HEK293 (cell line): ENCODE results near the gene ZNF519.

Experiments
- CTCF ChIA-PET: fragments of 350-600 bp; formaldehyde crosslinking; extraction: SDS; loops from one replicate; lab custom pipeline; 2021; ENCODE audit warnings: antibody characterized with exemption; lab: Yijun Ruan, JAX
- POLR2A ChIA-PET: fragments of 300-600 bp; formaldehyde crosslinking; extraction: SDS; loops from one replicate; lab custom pipeline; 2020; ENCODE audit warnings: antibody characterized with exemption, inconsistent platforms; lab: Yijun Ruan, JAX
- H3K27ac ChIP-seq: fragments of 200-500 bp; sonication (Bioruptor generic); 2 replicates; pipeline ENCODE4 v1.5.1; 2014; ENCODE audit warnings: low read depth, low read length, control low read depth, inconsistent platforms; ENCODE audit errors: extremely low read depth
- H3K36me3 ChIP-seq, 2 experiments: fragments of 200-500 bp in 1 of 2; sonication (Bioruptor generic) in 1 of 2; 1 replicate in 1 of 2; 2 replicates in 1 of 2; pipeline ENCODE4 v1.5.1; 2014 to 2017; ENCODE audit warnings: inconsistent platforms in 2 of 2, low read length in 2 of 2; ENCODE audit not compliant: control insufficient read depth in 2 of 2, insufficient read depth in 1 of 2
- H3K4me1 ChIP-seq: fragments of 200-500 bp; sonication (Bioruptor generic); 2 replicates; pipeline ENCODE4 v1.5.1; 2014; ENCODE audit warnings: mild to moderate bottlenecking, low read length, inconsistent platforms; ENCODE audit not compliant: control insufficient read depth, insufficient read depth
- H3K4me3 ChIP-seq: 2 replicates; pipeline ENCODE4 v1.5.1; 2011; ENCODE audit warnings: low read depth, mild to moderate bottlenecking, control low read depth, low read length, moderate library complexity
- H3K9me3 ChIP-seq: fragments of 200-500 bp; sonication (Bioruptor generic); 2 replicates; pipeline ENCODE4 v1.5.1; 2014; ENCODE audit warnings: low read depth, low read length, inconsistent platforms; ENCODE audit not compliant: control insufficient read depth, insufficient read depth
- ZNF239 ChIP-seq: fragments of 450-650 bp; formaldehyde crosslinking; IDR thresholded peaks from 2 replicates; pipeline ENCODE4 v1.5.1; 2016; ENCODE audit warnings: missing biosample characterization, missing genetic modification characterization
- ZNF423 ChIP-seq: fragments of 450-650 bp; formaldehyde crosslinking; IDR thresholded peaks from 2 replicates; pipeline ENCODE4 v1.5.1; 2016; ENCODE audit warnings: missing biosample characterization, missing genetic modification characterization
- ZNF558 ChIP-seq: fragments of 450-650 bp; formaldehyde crosslinking; IDR thresholded peaks from 2 replicates; pipeline ENCODE4 v1.5.1; 2016; ENCODE audit warnings: missing biosample characterization, missing genetic modification characterization
- ZNF654 ChIP-seq: fragments of 450-650 bp; formaldehyde crosslinking; IDR thresholded peaks from 2 replicates; pipeline ENCODE4 v1.5.1; 2016; ENCODE audit warnings: low read depth, missing biosample characterization, missing genetic modification characterization
- TF ChIP-seq, protein P1 (sequence below): fragments of 450-650 bp; formaldehyde crosslinking; IDR thresholded peaks from 2 replicates; pipeline ENCODE4 v1.5.1; 2016; ENCODE audit warnings: missing biosample characterization, missing genetic modification characterization
- TF ChIP-seq, protein P2 (sequence below): fragments of 450-650 bp; formaldehyde crosslinking; IDR thresholded peaks from 2 replicates; pipeline ENCODE4 v1.5.1; 2016; ENCODE audit warnings: missing biosample characterization, missing genetic modification characterization
- TF ChIP-seq, protein P3 (sequence below): fragments of 450-650 bp; formaldehyde crosslinking; conservative IDR thresholded peaks from 2 replicates; pipeline ENCODE4 v1.5.1; 2016; ENCODE audit warnings: low read depth, missing biosample characterization, missing genetic modification characterization
- TF ChIP-seq, protein P4 (sequence below): fragments of 450-650 bp; formaldehyde crosslinking; IDR thresholded peaks from 2 replicates; pipeline ENCODE4 v1.5.1; 2017; ENCODE audit warnings: missing biosample characterization, missing genetic modification characterization
- TF ChIP-seq, protein P5 (sequence below): fragments of 450-650 bp; formaldehyde crosslinking; IDR thresholded peaks from 2 replicates; pipeline ENCODE4; 2016; ENCODE audit warnings: missing biosample characterization, missing genetic modification characterization
- TF ChIP-seq, protein P6 (sequence below): fragments of 450-650 bp; formaldehyde crosslinking; IDR thresholded peaks from 2 replicates; pipeline ENCODE4 v1.5.1; 2016; ENCODE audit warnings: missing biosample characterization, missing genetic modification characterization, borderline replicate concordance
- TF ChIP-seq, protein P7 (sequence below): fragments of 450-650 bp; formaldehyde crosslinking; IDR thresholded peaks from 2 replicates; pipeline ENCODE4 v1.5.1; 2017; ENCODE audit warnings: missing biosample characterization, missing genetic modification characterization
- TF ChIP-seq, protein P8 (sequence below): fragments of 450-650 bp; formaldehyde crosslinking; IDR thresholded peaks from 2 replicates; pipeline ENCODE4 v1.5.1; 2016; ENCODE audit warnings: missing biosample characterization, missing genetic modification characterization
- TF ChIP-seq, protein P9 (sequence below): fragments of 450-650 bp; formaldehyde crosslinking; IDR thresholded peaks from 2 replicates; pipeline ENCODE4 v1.5.1; 2016; ENCODE audit warnings: missing biosample characterization, missing genetic modification characterization

Gene ZNF519

DNA sequence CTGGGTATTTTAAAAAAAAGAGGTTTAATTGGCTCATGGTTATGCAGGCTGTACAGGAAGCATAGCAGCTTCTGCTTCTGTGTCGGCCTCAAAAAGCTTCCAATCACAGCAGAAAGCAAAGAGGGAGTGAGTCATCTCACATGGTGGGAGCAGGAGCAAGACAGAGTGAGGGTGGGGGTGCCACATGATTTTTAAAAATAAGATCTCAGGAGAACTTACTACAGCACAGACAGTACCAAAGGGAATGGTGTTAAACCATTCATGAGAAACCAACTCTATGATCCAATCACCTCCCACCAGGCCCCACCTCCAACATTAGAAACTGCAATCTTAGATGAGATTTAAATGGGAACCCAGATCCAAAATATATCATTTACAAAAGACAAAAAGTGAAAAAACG lies 14.6 kb downstream of the ZNF519 start:
- H3K9me3 ChIP-seq = no peaks in the 10 kb centered on the region; the same call in none of the 2 replicates
- ChIA-PET CTCF (no interaction called here), POLR2A (no interaction called here)
- H3K36me3 ChIP-seq = peaks cover 18 to 24% of the 10 kb centered on the region in 2 experiments
- no peak overlapping the region for H3K27ac ChIP-seq
- TF ChIP-seq, protein P1, sequence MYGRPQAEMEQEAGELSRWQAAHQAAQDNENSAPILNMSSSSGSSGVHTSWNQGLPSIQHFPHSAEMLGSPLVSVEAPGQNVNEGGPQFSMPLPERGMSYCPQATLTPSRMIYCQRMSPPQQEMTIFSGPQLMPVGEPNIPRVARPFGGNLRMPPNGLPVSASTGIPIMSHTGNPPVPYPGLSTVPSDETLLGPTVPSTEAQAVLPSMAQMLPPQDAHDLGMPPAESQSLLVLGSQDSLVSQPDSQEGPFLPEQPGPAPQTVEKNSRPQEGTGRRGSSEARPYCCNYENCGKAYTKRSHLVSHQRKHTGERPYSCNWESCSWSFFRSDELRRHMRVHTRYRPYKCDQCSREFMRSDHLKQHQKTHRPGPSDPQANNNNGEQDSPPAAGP = no peak
- no peak for TF ChIP-seq ZNF654
- TF ChIP-seq, protein P2, sequence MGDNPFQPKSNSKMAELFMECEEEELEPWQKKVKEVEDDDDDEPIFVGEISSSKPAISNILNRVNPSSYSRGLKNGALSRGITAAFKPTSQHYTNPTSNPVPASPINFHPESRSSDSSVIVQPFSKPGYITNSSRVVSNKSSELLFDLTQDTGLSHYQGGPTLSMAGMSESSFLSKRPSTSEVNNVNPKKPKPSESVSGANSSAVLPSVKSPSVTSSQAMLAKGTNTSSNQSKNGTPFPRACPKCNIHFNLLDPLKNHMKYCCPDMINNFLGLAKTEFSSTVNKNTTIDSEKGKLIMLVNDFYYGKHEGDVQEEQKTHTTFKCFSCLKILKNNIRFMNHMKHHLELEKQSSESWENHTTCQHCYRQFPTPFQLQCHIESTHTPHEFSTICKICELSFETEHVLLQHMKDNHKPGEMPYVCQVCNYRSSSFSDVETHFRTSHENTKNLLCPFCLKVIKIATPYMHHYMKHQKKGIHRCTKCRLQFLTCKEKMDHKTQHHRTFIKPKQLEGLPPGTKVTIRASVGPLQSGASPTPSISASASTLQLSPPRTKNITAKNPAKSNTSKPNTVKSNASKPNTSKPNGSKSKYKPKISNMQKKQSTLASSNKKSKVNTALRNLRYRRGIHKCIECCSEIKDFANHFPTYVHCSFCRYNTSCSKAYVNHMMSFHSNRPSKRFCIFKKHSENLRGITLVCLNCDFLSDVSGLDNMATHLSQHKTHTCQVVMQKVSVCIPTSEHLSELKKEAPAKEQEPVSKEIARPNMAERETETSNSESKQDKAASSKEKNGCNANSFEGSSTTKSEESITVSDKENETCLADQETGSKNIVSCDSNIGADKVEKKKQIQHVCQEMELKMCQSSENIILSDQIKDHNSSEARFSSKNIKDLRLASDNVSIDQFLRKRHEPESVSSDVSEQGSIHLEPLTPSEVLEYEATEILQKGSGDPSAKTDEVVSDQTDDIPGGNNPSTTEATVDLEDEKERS = no peak
- no peak for TF ChIP-seq ZNF558 (tag by site-specific recombination)
- no peak overlapping the region for H3K4me3 ChIP-seq
- H3K4me1 ChIP-seq = no peaks in the 10 kb centered on the region; the same call in 1 of the 2 replicates

DNA sequence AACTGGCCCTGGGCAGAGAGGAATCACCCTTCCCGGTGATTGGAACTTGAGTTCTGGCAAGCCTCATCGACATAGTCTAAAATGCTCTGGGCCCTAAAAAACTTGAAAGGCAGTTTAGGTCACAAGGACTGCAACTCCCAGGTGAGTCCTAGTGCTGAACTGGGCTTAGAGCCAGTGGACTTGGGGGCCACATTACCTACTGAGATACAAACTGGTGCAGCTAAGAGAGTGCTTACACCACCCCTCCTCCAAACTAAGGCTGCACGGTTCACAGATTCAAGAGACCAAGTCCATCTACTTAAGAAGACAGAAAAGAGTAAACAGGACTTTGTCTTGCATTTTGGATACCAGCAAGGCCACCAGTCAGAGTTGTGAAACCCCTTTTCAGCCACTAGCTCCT lies 25.3 kb downstream of the ZNF519 start:
- Histone ChIP-seq H3K4me1 (no peaks in the 10 kb centered on the region), H3K27ac (no peak overlapping the region), H3K36me3 (peaks cover 0 to 9% of the 10 kb centered on the region in 2 experiments; a peak in 2 of 3 replicates), H3K9me3 (peaks cover 7% of the 10 kb centered on the region), H3K4me3 (no peak overlapping the region)
- CTCF ChIA-PET = no interaction called here
- POLR2A ChIA-PET = no interaction called here
- TF ChIP-seq ZNF239 (tag by site-specific recombination) = no peak
- TF ChIP-seq, protein P3, sequence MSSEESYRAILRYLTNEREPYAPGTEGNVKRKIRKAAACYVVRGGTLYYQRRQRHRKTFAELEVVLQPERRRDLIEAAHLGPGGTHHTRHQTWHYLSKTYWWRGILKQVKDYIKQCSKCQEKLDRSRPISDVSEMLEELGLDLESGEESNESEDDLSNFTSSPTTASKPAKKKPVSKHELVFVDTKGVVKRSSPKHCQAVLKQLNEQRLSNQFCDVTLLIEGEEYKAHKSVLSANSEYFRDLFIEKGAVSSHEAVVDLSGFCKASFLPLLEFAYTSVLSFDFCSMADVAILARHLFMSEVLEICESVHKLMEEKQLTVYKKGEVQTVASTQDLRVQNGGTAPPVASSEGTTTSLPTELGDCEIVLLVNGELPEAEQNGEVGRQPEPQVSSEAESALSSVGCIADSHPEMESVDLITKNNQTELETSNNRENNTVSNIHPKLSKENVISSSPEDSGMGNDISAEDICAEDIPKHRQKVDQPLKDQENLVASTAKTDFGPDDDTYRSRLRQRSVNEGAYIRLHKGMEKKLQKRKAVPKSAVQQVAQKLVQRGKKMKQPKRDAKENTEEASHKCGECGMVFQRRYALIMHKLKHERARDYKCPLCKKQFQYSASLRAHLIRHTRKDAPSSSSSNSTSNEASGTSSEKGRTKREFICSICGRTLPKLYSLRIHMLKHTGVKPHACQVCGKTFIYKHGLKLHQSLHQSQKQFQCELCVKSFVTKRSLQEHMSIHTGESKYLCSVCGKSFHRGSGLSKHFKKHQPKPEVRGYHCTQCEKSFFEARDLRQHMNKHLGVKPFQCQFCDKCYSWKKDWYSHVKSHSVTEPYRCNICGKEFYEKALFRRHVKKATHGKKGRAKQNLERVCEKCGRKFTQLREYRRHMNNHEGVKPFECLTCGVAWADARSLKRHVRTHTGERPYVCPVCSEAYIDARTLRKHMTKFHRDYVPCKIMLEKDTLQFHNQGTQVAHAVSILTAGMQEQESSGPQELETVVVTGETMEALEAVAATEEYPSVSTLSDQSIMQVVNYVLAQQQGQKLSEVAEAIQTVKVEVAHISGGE = no peak
- TF ChIP-seq, protein P4, sequence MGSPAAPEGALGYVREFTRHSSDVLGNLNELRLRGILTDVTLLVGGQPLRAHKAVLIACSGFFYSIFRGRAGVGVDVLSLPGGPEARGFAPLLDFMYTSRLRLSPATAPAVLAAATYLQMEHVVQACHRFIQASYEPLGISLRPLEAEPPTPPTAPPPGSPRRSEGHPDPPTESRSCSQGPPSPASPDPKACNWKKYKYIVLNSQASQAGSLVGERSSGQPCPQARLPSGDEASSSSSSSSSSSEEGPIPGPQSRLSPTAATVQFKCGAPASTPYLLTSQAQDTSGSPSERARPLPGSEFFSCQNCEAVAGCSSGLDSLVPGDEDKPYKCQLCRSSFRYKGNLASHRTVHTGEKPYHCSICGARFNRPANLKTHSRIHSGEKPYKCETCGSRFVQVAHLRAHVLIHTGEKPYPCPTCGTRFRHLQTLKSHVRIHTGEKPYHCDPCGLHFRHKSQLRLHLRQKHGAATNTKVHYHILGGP (tag by site-specific recombination) = no peak
- TF ChIP-seq, protein P5, sequence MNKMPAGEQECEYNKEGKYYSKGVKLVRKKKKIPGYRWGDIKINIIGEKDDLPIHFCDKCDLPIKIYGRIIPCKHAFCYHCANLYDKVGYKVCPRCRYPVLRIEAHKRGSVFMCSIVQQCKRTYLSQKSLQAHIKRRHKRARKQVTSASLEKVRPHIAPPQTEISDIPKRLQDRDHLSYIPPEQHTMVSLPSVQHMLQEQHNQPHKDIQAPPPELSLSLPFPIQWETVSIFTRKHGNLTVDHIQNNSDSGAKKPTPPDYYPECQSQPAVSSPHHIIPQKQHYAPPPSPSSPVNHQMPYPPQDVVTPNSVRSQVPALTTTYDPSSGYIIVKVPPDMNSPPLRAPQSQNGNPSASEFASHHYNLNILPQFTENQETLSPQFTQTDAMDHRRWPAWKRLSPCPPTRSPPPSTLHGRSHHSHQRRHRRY = no peak
- TF ChIP-seq, protein P6, sequence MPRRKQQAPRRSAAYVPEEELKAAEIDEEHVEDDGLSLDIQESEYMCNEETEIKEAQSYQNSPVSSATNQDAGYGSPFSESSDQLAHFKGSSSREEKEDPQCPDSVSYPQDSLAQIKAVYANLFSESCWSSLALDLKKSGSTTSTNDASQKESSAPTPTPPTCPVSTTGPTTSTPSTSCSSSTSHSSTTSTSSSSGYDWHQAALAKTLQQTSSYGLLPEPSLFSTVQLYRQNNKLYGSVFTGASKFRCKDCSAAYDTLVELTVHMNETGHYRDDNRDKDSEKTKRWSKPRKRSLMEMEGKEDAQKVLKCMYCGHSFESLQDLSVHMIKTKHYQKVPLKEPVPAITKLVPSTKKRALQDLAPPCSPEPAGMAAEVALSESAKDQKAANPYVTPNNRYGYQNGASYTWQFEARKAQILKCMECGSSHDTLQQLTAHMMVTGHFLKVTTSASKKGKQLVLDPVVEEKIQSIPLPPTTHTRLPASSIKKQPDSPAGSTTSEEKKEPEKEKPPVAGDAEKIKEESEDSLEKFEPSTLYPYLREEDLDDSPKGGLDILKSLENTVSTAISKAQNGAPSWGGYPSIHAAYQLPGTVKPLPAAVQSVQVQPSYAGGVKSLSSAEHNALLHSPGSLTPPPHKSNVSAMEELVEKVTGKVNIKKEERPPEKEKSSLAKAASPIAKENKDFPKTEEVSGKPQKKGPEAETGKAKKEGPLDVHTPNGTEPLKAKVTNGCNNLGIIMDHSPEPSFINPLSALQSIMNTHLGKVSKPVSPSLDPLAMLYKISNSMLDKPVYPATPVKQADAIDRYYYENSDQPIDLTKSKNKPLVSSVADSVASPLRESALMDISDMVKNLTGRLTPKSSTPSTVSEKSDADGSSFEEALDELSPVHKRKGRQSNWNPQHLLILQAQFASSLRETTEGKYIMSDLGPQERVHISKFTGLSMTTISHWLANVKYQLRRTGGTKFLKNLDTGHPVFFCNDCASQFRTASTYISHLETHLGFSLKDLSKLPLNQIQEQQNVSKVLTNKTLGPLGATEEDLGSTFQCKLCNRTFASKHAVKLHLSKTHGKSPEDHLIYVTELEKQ (tag by site-specific recombination) = no peak
- TF ChIP-seq ZNF423 (tag by site-specific recombination) = no peak
- TF ChIP-seq, protein P7, sequence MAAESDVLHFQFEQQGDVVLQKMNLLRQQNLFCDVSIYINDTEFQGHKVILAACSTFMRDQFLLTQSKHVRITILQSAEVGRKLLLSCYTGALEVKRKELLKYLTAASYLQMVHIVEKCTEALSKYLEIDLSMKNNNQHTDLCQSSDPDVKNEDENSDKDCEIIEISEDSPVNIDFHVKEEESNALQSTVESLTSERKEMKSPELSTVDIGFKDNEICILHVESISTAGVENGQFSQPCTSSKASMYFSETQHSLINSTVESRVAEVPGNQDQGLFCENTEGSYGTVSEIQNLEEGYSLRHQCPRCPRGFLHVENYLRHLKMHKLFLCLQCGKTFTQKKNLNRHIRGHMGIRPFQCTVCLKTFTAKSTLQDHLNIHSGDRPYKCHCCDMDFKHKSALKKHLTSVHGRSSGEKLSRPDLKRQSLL = no peak
- TF ChIP-seq, protein P8, sequence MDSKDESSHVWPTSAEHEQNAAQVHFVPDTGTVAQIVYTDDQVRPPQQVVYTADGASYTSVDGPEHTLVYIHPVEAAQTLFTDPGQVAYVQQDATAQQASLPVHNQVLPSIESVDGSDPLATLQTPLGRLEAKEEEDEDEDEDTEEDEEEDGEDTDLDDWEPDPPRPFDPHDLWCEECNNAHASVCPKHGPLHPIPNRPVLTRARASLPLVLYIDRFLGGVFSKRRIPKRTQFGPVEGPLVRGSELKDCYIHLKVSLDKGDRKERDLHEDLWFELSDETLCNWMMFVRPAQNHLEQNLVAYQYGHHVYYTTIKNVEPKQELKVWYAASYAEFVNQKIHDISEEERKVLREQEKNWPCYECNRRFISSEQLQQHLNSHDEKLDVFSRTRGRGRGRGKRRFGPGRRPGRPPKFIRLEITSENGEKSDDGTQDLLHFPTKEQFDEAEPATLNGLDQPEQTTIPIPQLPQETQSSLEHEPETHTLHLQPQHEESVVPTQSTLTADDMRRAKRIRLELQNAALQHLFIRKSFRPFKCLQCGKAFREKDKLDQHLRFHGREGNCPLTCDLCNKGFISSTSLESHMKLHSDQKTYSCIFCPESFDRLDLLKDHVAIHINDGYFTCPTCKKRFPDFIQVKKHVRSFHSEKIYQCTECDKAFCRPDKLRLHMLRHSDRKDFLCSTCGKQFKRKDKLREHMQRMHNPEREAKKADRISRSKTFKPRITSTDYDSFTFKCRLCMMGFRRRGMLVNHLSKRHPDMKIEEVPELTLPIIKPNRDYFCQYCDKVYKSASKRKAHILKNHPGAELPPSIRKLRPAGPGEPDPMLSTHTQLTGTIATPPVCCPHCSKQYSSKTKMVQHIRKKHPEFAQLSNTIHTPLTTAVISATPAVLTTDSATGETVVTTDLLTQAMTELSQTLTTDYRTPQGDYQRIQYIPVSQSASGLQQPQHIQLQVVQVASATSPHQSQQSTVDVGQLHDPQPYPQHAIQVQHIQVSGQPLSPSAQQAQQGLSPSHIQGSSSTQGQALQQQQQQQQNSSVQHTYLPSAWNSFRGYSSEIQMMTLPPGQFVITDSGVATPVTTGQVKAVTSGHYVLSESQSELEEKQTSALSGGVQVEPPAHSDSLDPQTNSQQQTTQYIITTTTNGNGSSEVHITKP = no peak
- TF ChIP-seq, protein P9, sequence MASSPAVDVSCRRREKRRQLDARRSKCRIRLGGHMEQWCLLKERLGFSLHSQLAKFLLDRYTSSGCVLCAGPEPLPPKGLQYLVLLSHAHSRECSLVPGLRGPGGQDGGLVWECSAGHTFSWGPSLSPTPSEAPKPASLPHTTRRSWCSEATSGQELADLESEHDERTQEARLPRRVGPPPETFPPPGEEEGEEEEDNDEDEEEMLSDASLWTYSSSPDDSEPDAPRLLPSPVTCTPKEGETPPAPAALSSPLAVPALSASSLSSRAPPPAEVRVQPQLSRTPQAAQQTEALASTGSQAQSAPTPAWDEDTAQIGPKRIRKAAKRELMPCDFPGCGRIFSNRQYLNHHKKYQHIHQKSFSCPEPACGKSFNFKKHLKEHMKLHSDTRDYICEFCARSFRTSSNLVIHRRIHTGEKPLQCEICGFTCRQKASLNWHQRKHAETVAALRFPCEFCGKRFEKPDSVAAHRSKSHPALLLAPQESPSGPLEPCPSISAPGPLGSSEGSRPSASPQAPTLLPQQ (tag by site-specific recombination) = no peak
